HG03565 (cell line): ENCODE measurements around the gene PPIA.
"Not testable (repeated sequence)": the region's sequence is repeated elsewhere in the genome, so short reads cannot be mapped to it uniquely, and the experiment has no call there.

Experiments
- ATAC-seq: cut with Tn5 transposase; IDR thresholded peaks from one replicate; pipeline ENCODE4 v1.9.1; 2021; ENCODE audit warnings: mild to moderate bottlenecking, moderate library complexity; ENCODE audit not compliant: unreplicated experiment

PPIA gene

GRCh38 chr7:44819292-44819691 lies 22.8 kb downstream of the PPIA start:
- ATAC-seq: no peak

DNA sequence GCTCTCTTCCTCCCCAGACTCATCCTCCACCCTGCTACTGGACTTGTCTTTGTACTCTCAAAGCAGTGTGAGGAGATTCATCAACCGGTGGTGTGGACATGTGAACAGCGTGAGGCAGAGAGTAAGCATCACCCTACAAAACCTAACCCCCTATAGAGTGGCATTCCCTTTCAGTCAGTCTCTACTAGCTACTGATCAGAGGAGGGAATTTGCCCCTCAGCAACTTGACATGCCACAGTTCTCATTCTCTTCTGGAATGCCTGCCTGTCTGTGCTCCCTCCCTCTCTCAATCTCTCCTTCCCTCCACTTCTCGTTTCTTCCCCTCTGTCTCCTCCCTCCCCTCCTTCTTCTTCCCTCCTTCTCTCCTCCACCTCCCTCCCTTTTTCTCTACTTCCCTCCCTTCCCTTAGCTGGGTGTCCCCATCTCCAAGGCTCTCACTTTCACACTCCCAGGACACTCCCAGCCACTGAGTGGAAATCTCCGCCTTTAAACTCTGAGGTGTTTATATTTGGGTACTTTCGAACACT lies 26.8 kb downstream of the PPIA start:
- no peak for ATAC-seq

DNA sequence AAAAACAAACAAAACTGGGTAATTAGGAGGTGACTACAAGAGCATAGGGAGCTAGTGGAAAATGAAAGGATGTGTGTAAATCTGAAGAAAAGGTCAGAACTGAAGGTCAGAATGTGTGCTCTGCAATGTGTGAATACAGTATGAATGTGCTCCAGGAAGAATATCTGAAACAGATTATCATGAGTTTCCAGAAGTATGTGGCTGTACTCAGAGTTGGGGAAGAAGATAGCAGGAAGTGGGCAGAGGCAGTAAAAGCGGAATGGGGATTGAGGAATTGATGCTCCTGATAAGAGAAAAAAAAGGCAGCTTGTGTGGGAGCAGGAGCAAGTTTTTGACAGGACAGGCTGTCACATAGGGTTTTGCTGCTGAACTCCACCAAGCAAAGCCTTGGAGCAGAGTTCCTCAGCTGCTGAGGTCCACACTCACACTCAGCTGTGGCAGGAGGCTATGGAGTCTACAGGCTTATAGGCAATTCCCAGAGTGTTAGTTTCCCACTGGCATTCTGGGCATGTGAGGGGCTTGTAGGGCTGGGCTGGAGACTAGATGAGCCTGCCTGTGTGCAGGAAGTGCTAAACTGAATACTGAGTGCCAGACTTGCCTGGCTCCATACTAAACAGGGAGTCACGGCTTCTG lies 28.5 kb downstream of the PPIA start:
- ATAC-seq: no peak

DNA sequence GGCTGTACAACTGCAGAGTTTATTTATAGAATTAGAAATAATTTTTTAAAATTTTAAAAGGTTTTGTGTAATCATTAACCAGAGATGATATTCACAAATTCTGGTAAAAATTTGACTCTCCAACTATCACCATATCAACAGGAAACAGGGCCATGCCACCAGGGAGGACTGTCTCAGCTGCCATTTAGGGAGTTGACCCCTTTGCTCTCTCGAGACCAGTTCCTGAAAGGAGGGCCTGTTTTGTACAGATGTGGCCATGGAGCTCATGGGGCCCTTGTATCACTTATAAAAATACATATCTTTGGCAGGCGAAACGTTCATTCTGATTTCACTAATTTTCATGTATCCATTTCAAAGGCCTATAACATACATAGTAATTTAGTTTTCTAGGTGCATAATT lies 31.1 kb downstream of the PPIA start:
- no peak for ATAC-seq

- ATAC-seq: no peak
These were observed 42.3 kb downstream of the PPIA start for GRCh38 chr7:44838751-44839150.

DNA sequence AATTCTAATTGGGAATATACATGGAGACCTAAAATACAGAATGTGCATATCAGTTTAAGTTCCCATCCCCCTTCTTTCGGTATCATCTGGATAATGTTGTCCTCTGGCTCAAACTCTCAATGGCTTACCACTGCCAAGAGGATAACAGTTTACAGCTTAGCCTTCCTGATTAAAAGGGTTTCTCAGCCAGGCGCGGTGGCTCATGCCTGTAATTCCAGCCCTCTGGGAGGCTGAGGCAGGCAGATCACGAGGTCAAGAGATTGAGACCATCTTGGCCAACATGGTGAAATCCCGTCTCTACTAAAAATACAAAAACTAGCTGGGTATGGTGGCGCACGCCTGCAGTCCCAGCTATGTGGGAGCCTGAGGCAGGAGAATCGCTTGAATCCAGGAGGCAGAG lies 46.2 kb downstream of the PPIA start:
- not testable (repeated sequence) for ATAC-seq

DNA sequence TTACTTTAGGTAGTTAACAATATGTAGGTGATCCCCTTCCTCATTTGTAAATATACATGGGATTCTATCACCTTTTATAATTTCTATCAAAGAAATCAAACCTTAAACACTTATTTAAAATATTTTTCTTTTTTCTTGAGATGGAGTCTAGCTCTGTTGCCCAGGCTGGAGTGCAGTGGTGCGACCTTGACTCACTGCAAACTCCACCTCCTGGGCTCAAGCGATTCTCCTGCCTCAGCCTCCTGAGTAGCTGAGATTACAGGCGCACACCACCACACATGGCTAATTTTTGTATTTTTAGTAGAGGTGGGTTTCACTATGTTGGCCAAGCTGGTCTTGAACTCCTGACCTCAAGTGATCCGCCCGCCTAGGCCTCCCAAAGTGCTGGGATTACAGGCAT lies 47.0 kb downstream of the PPIA start:
- ATAC-seq: not testable (repeated sequence)

- ATAC-seq: no peak
These were observed 49.0 kb downstream of the PPIA start for GRCh38 chr7:44845451-44845850.

DNA sequence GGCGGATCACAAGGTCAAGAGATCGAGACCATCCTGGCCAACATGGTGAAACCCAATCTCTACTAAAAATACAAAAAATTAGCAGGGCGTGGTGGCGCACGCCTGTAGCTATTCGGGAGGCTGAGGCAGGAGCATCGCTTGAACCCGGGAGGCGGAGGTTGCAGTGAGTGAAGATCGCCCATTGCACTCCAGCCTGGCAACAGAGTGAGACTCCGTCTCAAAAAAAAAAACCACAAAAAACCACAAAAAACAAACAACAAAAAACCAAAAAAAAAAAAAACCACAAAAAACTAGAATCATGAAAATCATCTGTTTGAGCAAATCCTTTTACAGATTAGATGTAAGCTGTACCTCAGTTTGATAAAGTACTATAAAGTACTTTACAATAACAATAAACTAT lies 49.9 kb downstream of the PPIA start:
- not testable (repeated sequence) for ATAC-seq

GRCh38 chr7:44846816-44847508 lies 50.5 kb downstream of the PPIA start:
- ATAC-seq: peak; percentile 7

GRCh38 chr7:44847509-44847919 lies 51.0 kb downstream of the PPIA start:
- peak; percentile 47 for ATAC-seq

GRCh38 chr7:44847920-44848634 lies 51.6 kb downstream of the PPIA start, which contains the start of gene H2AZ2:
TSS of gene H2AZ2 (minus strand) at chr7:44848087. CDS start at chr7:44847971, 116 bp downstream.
- peak; percentile 82 for ATAC-seq

DNA sequence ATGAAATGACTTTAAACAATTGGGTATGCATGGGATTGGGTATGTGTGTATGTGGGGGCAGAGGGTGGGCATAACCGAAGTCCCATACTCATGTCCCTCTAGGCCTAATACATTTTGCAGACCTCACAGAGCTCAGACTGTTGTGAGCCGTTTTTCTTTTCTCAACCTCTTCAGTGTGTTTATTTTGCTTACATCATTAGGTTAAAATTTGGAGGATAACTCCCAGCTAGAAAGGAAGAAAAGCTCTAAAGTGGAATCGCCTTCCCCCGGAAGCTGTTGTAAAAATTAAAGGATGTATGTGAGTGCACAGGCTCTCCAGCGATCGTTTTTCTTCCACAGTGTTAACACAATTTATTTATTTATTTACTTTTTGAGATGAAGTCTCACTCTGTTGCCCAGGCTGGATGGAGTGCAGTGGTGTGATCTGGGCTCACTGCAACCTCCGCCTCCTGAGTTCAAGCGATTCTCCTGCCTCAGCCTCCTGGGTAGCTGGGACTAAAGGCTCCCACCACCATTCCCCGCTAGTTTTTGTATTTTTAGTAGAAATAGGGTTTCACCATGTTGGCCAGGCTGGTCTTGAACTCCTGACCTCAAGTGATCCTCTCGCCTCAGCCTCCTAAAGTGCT lies 52.9 kb downstream of the PPIA start:
- ATAC-seq: no peak

GRCh38 chr7:44849885-44850544 lies 53.5 kb downstream of the PPIA start:
- no peak for ATAC-seq

DNA sequence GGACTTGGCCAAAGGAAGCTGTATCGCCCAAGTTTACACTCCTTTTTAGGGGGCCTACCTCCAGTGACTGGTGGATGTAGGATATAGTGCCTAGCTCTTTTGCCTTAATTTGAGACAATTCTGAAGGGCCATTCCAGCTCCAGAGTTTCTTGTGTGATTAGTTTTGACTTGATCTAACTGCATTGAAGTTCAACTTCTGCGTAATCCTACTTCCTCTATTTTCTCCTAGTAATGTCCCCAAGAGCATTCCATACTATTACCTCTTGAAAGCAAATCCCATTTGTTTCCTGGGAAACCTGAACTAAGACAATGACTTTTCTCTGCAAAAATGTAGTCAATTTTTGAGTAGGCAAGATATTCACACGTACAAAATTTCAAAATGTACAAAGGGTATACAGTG lies 56.1 kb downstream of the PPIA start:
- ATAC-seq: no peak
